GM19240 (cell line): ENCODE data around the gene GTPBP1.

Experiments used
- DNase-seq: peaks from one replicate; pipeline ENCODE4 v3.0.0; 2011; ENCODE audit warnings: low spot score; ENCODE audit not compliant: insufficient read length

Gene GTPBP1

GRCh38 chr22:38739300-38740055 lies 33.7 kb downstream of the GTPBP1 start:
- no peak for DNase-seq

DNA sequence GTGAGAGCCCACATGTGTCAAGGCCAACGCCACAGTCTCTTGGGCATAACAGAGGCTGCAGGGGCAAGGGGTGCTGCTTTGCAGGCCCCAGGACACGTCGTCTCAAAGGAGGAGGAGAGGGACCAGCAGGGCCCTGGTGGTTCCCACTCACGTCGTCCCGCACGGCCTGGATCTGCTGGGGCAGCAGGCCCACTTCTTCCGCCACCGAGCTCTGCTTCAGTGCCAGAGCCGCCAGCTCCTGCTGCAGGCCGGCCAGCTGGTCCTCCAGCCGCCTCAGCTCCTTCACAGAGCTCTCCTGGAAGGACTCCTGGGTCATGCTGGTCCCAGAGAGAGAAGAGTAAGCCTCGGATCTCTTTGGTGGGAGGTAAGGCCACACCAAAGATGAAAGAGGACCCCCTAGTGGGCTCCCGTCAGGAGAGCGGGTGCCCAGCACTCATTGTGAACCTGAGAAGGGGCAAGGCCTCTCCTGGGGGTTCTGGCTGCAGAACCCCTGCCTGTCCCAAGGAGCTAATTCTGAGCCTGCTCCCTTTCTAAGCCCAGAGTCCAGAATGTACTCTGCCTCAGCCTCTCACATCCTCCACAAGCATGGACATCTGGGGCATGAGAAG lies 34.5 kb downstream of the GTPBP1 start:
- DNase-seq: no peak

DNA sequence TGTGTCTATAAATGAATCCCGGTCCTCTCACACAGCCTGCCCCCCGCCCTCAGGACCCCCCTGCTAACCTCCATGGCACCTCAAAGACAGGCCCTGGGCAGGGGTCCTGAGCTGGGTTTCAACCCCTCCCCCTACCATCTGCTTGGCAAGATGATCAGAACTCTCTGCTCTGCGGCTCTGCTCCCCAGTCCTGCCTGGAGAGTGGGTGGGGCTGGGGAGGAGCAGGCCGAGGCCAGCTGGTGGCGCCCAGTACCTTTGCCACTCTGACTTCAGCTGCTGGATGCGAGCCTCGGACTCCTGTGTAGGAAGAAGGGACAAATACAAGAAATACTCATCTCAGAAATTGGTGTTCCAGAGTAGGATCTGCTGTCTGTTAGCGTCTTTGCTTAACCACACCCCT lies 35.0 kb downstream of the GTPBP1 start:
- DNase-seq: no peak

DNA sequence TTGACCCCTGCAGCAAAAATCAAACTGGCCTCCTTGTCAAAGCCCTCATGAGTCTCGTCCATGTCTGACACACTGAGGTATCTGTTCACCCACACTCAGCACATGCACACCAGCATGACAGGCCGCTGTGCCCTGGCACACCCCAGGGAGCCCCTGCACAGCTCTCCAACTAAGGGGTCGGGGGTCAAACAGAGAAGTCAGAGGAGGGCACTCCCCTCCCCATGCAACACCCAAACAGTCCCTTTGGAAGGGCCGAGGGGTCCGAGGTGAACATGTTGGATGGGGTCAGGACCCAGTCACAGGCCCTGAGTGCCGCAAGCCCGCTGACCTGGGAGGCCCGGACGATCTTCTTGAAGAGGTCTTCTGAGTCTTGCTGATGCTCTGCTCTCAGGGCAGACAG lies 35.4 kb downstream of the GTPBP1 start:
- no peak for DNase-seq

DNA sequence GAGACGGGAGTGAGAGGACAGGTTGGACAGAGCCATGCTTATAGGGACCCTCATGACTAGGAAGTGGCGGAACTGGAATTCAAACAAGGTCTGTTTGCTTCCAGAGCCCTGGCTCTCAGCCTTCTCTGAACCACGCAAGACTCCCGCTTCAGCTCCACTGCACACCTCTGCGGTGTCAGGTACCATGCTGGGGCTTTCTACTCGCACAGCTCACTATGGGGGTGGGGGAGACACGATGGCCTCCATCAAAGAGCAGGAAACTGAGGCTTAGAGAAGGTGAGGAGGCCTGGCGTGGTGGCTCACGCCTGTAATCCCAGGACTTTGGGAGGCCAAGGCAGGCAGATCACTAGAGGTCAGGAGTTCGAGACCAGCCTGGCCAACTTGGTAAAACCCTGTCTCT lies 35.8 kb downstream of the GTPBP1 start:
- no peak for DNase-seq

DNA sequence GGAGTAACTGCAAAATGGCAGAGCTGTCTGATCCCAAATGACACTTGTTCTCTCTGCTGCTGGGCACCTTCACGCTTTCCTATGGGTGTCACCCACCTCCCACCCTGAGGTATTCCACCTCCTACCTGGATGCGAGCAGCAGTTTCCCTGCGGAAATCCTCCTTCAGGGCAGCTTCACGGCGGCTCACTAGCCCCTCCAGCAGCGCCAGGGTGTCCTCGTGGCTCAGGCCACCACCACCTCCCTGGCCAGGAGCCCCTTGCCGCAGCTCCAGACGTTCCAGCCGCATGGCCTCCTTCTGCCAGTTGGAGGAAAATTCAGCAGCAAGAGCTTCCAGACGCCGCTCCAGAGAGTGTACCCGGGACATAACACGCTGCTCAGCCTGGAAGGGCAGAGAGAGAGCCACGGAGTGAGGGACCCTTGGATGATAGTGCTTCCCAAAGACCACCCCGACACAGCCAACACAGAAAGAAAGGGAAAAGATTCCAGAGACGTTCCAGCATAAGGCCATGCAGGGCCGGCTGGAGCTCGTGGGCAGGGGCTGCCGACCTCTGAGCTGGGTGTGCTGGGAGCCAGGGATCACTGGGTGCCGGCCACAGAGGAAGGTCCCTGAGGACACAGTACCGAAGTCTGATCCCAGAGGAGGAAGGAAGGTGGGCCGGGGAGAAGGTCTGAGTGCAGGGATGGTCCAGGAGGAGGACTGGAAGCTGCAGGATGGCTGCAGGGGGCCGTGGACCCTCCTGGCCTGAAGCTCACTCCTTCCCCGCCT lies 36.6 kb downstream of the GTPBP1 start:
- no peak for DNase-seq

GRCh38 chr22:38744981-38745380 lies 39.2 kb downstream of the GTPBP1 start:
- DNase-seq: no peak

GRCh38 chr22:38745676-38746460 lies 40.1 kb downstream of the GTPBP1 start:
- DNase-seq: no peak

DNA sequence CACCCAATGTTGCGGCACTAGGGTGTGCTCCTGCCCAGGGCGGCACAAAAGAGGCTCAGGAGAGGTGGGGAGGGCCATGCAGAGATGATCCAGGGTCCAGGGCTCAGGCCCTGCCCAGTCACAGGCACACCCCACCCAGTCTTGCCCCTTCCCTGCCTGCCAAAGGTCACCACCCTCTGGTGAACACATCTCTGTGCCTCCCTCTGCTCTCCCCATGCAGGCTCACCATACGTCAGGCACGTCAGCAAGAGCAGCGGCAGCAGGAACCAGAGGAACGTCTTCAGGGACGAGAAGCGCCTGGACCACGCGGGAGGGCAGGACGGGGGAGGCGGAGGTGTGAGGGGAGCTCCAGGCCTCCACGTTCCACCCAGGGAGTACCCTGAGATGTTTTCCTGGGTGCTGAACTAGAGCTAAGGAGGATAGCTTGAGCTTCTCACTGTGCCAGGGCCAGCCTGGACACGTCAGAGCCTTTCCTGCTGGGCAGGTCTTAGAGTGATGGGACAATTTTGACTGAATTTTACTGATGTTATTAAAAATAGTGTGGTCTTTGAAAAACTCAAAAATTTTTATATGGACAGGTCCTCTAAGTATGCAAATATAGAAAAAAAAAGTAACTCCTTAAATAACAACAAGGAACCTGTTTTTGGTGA lies 42.9 kb downstream of the GTPBP1 start:
- no peak for DNase-seq

DNA sequence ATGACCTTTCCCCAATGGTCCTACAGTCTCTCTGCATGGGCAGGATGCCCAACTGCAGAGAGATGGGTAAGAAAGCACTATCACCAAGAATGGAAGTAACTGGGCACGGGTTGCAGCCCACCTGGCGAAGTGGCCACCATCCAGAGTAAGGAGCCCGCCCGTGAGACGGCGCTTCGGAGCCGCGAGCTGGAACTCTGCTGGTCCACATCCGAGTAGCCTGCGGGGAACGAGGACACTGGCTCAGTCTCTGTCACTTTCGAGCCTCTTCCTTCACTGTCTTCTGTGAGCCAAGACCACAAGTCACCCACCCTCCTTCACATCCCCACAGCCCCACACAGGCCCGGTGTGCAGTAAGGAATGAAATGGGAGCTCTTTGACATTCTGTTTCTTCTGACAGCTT lies 44.4 kb downstream of the GTPBP1 start:
- no peak for DNase-seq

DNA sequence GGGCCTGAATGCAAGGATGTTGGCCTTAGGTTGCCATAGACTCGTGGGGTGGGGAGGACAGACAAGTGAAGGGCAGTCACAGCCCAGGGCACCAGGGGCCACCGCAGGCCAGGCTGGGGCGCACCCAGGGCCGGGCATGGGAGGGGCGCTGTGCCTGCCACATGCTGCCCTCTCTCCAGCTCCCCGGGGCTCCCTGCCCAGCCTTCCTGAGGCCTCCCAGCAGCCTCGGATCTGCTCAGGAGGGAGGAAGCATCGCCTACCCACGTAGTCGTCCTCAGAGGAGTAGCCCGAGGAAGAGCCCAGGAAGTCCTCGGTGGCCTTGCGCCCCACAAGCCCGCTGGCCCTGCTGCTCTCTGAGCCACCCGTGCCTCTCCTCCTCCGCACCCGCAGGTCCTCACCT lies 44.9 kb downstream of the GTPBP1 start:
- no peak for DNase-seq

GRCh38 chr22:38751066-38751421 lies 45.3 kb downstream of the GTPBP1 start:
- no peak for DNase-seq

DNA sequence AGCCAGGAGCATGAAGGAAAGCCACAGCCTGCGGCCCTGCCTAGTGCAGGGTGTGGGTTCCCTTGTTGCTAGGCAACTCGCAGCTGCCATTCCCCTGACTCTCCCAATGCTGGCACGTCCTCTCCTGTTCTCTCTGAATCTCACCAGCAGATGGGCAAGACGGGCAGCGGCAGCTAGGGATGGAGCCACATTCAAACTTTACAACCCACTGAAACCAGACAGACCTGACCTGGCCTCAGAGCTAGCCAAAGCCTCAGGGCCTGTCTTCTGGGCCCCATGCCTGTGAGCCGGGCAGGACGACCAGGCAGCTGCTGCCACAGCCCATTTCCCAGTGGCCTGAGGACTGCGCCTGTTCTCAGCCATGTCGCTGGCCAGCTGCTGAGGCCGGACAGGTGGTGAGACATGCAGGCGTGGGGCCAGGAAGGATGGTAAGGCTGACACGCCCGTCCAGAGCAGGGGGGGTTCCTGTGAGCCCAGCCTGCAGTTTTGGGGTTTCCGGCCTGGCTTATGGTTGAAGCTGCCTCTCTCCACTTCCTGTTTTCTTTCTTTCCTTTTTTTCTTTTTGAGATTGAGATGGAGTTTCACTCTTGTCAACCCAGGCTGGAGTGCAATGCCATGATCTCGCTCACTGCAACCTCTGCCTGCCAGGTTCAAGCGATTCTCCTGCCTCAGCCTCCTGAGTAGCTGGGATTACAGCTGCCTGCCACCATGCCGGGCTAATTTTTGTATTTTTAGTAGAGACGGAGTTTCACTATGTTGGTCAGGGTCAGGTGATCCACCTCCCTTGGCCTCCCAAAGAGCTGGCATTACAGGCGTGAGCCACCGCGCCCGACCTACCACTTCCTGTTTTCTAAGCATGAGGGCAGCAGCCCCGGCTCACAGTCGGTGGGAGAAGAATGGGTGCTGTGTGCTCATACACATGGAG lies 45.9 kb downstream of the GTPBP1 start:
- peak; percentile 75 for DNase-seq

GRCh38 chr22:38753948-38754750 lies 48.4 kb downstream of the GTPBP1 start:
- DNase-seq: no peak

DNA sequence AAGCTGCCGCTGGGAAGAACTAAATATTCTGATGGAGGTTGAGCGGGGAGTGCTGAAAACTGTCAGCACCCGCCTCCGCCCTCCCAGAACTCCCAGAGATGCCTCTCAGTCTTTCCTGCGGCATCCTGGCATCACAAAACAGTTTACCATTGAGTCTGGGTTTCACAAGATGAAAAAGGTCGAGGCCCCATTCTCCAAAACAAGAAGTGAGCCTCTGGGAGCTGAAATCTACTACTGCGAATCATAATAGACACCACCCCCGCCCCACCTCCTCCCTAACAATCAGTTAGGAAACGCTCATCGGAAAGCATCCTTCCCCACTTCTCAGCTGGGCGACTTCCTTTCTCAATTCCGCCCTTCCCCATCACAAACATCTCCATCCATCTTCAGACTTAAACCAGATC lies 49.0 kb downstream of the GTPBP1 start:
- no peak for DNase-seq

GRCh38 chr22:38755155-38755910 lies 49.6 kb downstream of the GTPBP1 start:
- DNase-seq: no peak

DNA sequence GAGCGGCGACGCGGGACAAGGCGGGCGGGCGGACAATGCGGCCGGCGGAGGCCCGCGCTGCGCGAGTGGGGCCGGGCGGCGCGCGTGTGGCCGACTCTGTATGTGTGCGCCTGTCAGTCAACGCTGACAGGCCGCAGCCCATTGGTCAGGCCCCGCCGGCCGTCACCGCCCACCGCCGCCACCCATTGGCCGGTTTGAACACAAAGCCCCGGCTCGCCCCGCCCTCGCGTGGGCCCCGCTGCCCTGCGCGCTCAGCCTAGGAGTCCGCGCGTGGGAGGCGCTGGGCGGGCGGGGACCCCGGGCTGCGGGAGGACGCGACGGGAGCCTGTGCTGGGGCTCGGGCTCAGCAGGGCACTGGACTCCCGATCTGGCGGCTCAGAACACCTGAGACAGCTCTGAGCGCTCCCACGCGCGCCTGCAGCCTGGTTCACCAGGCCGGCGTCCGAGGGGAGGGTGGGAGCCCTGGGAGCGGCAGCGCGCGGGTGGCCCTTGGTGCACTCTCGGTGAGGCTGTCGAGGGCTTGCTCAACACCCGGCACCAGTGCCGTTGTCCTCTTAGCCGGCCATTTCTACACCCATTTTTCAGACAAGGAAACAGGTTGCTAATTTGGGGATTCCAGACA lies 50.3 kb downstream of the GTPBP1 start, which contains the start of gene SUN2:
Gene SUN2, minus strand, starts transcription at position 88 of the 622 bp plus-strand sequence. CDS start 3,370 bp downstream, outside the sequence.
- DNase-seq: peak; percentile 96
